ENCODE results near the gene CEBPA.

- TF ChIP-seq EZH2 (IDR thresholded peaks at IDR 0.05; ENCODE audit: low read length) = no peak
- TF ChIP-seq CTCF (optimal IDR thresholded peaks at IDR 0.05 in 1 of 3, IDR thresholded peaks at IDR 0.05 in 1 of 3, conservative IDR thresholded peaks at IDR 0.05 in 1 of 3; ENCODE audit: extremely low read depth in 1 of 3, insufficient read depth in 2 of 3, low read length in 3 of 3) = no peak
These were observed 18.3 kb upstream of the CEBPA start for GRCh38 chr19:33320636-33321035.
